Stimulated activated naive CD4-positive, alpha-beta T cell (primary cell): ENCODE data around the gene ABCA1.
"Not testable (repeated sequence)": the region's sequence is repeated elsewhere in the genome, so short reads cannot be mapped to it uniquely, and the experiment has no call there.

Experiments used
- DNase-seq, 6 experiments: peaks; one replicate each; lab custom pipeline; 2025; lab: John Stamatoyannopoulos, UW

Gene ABCA1

DNA sequence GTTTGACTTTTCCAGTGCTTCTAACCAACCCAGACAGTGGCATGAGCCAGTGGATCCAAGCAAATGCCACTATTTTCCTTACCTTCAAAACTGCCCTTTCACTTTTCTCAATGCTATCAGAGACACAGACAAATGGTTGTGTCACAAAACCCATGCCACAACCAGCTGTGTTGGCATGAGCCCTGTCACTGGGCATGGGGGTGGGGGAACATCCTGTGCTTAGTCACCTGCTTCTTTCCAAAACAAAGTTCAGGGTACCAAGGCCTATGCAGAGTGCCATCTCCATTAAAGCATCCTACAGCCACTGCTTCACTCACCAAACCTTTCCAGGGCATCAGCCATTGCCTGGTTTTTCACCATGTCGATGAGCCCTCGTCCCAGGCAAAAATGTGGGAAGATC is 133.9 kb downstream of the ABCA1 start:
- DNase-seq: no peak

GRCh38 chr9:104788251-104788650 is 139.7 kb downstream of the ABCA1 start:
- DNase-seq: no peak

DNA sequence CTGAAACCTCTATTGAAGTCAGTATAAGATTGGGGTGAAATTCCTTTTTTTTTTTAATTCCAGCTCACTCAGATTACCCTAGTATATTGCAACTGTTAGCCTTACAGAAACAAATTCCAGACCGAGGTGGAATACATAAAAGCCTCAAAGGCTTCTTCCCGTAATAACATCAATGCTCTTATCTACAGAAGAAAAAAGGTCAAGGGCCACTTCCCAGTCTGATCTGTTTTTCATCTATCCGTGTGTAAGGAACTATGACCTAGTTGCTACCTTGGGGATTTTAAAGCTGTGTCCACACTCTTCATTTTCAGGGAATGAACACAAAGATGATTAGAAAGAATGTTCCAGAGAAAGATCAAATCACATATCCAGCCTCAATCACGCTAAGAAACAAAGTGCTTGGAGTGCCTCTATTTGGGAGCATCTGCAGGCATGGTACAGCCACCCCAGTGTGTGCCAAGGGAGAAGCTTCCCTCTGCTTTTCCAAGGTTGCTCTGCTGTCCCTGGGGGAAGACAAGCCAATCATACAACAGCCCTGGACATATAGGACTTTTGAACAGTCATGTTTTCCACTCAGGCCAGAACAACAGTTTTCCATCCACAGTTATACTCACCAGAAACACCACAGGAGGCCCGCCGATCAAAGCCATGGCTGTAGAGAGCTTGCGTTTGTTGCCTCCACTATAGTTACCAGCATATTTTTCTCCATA is 140.5 kb downstream of the ABCA1 start:
- DNase-seq: no peak

GRCh38 chr9:104786293-104786692 is 141.7 kb downstream of the ABCA1 start:
- no peak for DNase-seq

DNA sequence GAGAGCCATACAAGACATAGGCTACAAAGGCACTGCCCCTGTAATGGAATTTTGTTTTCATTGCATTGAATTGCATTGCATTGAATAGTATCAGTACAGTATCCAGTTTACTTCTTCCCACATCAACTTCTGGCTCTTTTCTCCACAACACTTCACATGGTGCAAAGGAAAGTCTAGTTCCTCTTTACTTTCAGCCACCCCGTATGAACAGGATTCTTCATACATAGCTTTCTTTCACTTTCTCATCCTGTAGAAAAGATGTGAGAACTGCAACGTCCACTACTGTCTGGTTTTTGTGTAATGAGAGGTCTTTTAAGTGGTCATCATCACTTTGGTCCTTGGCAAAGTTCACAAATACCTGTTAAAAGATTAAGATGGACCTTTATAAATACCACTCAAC is 143.9 kb downstream of the ABCA1 start:
- no peak for DNase-seq

GRCh38 chr9:104783588-104783987 is 144.4 kb downstream of the ABCA1 start:
- DNase-seq: no peak

DNA sequence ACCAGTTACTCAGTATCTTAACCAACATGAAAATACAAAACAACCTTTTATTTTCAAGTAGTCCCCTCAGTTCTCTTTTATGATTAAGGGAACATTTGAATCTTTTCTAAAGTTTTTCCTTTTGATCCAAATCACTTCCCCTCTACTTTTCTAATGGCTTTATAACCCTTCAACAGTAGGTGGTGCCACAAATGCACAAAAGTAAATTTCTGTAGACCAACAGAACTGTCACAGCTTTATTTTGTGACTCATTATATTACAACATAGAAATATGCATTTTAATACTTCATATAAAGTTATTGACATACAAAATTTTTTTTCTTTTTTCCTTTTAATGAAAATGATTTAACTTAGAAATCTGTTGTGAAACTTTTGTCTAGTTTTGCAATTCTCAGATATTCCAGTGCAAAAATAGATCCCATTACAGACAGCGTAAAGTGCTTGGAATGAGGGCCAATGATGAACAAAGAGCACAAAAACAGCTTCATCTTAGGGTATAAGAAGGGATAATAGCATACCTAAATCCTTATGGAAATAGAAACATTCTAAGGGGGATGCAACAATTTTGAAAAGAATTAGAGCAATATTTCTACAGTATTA is 147.1 kb downstream of the ABCA1 start:
- DNase-seq: no peak

DNA sequence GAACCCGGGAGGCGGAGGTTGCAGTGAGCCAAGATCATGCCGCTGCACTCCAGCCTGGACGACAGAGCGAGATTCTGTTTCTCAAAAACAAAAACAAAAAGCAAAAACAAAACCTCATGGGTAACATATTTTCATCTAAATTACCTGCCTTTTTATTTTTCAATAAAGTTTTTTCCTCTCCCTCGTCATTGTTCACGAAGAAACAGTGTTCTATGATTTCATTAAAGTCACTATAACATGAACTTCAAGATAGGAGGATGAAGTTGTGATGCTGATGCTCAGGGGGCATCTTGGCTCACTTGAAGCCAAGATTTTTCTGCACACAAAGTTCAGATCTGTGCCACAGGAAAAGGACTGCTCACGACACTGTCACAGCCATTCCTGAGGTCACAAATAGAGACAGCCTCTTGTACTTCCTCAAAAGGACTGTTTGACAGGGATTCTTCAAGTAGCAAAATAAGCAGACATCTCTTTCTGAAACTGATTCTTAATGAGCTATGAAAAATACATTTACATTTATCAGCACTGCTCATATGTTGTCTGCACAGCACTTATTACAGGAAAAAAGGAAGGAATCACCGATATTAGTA is 147.9 kb downstream of the ABCA1 start:
- no peak for DNase-seq

- DNase-seq: no peak
Measured at GRCh38 chr9:104779334-104779733, 148.6 kb downstream of the ABCA1 start.

- no peak for DNase-seq
Measured at GRCh38 chr9:104778802-104779201, 149.2 kb downstream of the ABCA1 start.

- no peak for DNase-seq
Measured at GRCh38 chr9:104776797-104777196, 151.2 kb downstream of the ABCA1 start.

- no peak for DNase-seq
Measured at GRCh38 chr9:104775976-104776375, 152.0 kb downstream of the ABCA1 start.

GRCh38 chr9:104775574-104775936 is 152.4 kb downstream of the ABCA1 start:
- DNase-seq: no peak

- DNase-seq: no peak
Measured at GRCh38 chr9:104774831-104775573, 153.0 kb downstream of the ABCA1 start.

DNA sequence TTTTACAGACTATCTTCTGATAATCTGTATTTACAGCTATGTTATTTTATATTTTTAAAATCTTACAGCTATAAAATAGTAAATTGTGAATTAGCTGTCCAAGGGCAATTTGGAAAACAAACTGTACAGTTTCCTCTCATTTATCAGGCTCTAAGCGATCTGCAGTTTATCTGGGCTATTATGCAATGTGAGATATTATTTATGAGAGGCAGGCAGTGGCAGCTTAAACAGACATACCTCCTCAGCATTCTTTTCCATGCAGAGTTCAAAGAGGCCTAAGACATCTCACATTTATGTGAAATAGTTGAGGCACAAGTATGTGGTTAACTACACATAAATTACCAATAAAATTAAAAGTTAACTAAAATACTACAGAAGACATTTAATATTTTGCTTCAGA is 153.8 kb downstream of the ABCA1 start:
- no peak for DNase-seq

DNA sequence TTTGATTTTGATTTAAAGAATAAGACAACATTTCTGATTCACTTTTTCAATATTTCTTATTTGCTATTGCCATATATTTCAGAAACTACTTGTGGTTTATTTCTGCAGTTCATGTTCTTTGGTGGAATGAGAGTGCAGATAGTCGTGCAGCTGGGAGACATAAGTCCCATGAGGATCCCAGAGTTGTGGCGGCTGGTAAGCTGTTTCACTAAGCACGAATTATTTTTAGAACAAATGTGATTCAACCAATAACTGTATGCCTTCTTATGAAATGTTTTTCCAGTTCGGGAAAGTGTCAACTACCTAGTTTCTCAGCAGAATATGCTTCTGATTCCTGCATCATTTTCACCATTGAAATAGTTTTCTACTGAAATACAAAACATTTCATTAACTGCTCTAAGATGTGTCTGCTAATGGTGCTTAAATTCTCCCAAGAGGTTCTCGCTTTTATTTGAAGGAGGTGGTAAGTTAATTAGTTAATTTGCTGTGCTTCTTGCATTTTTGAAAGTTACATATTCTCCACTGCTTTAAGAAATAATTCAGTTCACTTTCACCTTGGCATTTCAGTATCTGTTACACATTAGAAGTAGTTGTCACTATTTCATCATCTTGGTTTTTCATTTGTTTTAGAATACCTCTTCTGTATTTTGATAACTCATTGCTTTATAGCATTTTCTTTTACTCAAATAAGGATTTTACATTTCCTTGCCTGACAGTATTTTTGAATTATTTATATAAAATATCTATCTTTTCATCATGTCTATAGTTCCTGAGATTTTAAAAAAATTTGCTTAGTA is 155.0 kb downstream of the ABCA1 start:
- DNase-seq: no peak

GRCh38 chr9:104769655-104770054 is 158.3 kb downstream of the ABCA1 start:
- DNase-seq: no peak

DNA sequence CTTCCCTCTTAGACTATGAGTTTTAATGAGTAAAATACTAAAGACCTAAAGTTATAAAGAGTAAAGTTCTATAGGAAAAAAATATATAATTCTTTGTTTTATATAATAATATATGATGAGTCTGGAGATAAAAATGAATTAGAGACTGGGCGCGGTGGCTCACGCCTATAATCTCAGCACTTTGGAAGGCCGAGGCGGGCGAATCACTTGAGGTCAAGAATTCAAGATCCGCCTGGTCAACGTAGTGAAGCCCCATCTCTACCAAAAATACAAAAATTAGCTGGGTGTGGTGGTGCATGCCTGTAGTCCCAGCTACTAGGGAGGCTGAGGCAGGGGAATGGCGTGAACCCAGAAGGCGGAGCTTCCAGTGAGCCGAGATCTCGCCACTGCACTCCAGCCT is 158.9 kb downstream of the ABCA1 start:
- DNase-seq: not testable (repeated sequence)

GRCh38 chr9:104767507-104767906 is 160.4 kb downstream of the ABCA1 start:
- no peak for DNase-seq

GRCh38 chr9:104766025-104766424 is 161.9 kb downstream of the ABCA1 start:
- no peak for DNase-seq

DNA sequence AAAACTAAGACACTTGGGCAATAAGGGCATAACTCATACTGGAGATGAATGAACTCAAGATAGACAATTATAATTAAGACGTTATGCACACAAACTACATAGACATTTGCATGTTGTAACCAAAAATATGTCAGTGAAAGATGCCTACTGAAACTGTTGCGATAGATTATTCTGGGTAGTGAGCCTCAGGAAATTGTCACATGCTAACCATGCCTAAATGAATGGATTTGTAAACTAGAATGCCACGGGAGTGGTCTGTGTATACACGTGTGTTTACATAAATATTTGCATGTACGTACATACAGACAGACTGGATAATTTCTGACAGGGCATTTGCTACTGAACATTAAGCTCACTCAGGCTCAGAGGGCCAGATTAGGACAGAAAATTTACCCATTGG is 162.8 kb downstream of the ABCA1 start:
- DNase-seq: no peak

GRCh38 chr9:104758974-104759373 is 169.0 kb downstream of the ABCA1 start:
- no peak for DNase-seq
